Skeletal muscle tissue (tissue), 4 donors: ENCODE measurements around the gene MYO9B. TPM values are rescaled to one million over a fixed set of nuclear protein-coding genes. Genes with fewer than 3 reads are reported as not detected.
"Not testable (repeated sequence)": the region's sequence is repeated elsewhere in the genome, so short reads cannot be mapped to it uniquely, and the experiment has no call there.

Experiments used
- H3K27ac ChIP-seq: one replicate; pipeline ENCODE4 v1.7.0; 2013; ENCODE audit warnings: mild to moderate bottlenecking, low read depth, low read length, inconsistent platforms
- H3K27me3 ChIP-seq, 3 donors: one replicate each; pipeline ENCODE4 v1.7.0; 2013; ENCODE audit warnings: low read length in 3 of 3; ENCODE audit not compliant: control insufficient read depth in 3 of 3, insufficient read depth in 3 of 3
- H3K36me3 ChIP-seq, 3 donors: one replicate each; pipeline ENCODE4 v1.7.0; 2013; ENCODE audit warnings: low read length in 3 of 3; ENCODE audit not compliant: control insufficient read depth in 3 of 3, insufficient read depth in 3 of 3
- H3K4me1 ChIP-seq, 3 donors: one replicate each; pipeline ENCODE4 v1.7.0; 2013; ENCODE audit warnings: low read length in 3 of 3, mild to moderate bottlenecking in 3 of 3; ENCODE audit not compliant: control insufficient read depth in 3 of 3, insufficient read depth in 3 of 3
- H3K4me3 ChIP-seq, 3 donors: one replicate each; pipeline ENCODE4 v1.7.0; 2013; ENCODE audit warnings: low read length in 3 of 3
- H3K9ac ChIP-seq, 3 donors: one replicate each; pipeline ENCODE4 v1.7.0; 2013; ENCODE audit warnings: low read length in 3 of 3, mild to moderate bottlenecking in 3 of 3, moderate library complexity in 2 of 3, low read depth in 1 of 3
- H3K9me3 ChIP-seq, 3 donors: one replicate each; pipeline ENCODE4 v1.7.0; 2013; ENCODE audit warnings: low read length in 3 of 3; ENCODE audit not compliant: control insufficient read depth in 3 of 3
- total RNA-seq: library from RNA; depleted of rRNA; stranded (reverse); fragments of >200 nt; gene quantifications from one replicate; pipeline ENCODE4 v1.2.3, GENCODE V29; 2014
- donor health status: Osteomylitis.

The MYO9B gene
- total RNA-seq, 1 donor from 2014 or later, result 12.5 TPM

GRCh38 chr19:17155251-17155650 is 79.7 kb downstream of the MYO9B start:
- Histone ChIP-seq H3K27me3 (no peaks in the 10 kb centered on the region), H3K27ac (no peak overlapping the region), H3K4me1 (no peaks in the 10 kb centered on the region), H3K9ac (no peak overlapping the region), H3K36me3 (peaks cover 25 to 42% (median 27%) of the 10 kb centered on the region in 3 donors), H3K4me3 (no peak overlapping the region), H3K9me3 (no peaks in the 10 kb centered on the region)

- Histone ChIP-seq H3K4me1 (no peaks in the 10 kb centered on the region), H3K9ac (no peak overlapping the region), H3K4me3 (no peak overlapping the region), H3K9me3 (no peaks in the 10 kb centered on the region), H3K36me3 (peaks cover 27 to 43% (median 27%) of the 10 kb centered on the region in 3 donors), H3K27me3 (no peaks in the 10 kb centered on the region), H3K27ac (no peak overlapping the region)
Measured at GRCh38 chr19:17156296-17156946, 80.8 kb downstream of the MYO9B start.

- H3K36me3 ChIP-seq, result peaks cover 23 to 43% (median 24%) of the 10 kb centered on the region in 3 donors
- no peak overlapping the region for H3K4me3 ChIP-seq
- H3K9ac ChIP-seq, result no peak overlapping the region
- H3K9me3 ChIP-seq, result no peaks in the 10 kb centered on the region
- no peaks in the 10 kb centered on the region for H3K27me3 ChIP-seq
- no peak overlapping the region for H3K27ac ChIP-seq
- no peaks in the 10 kb centered on the region for H3K4me1 ChIP-seq
Measured at GRCh38 chr19:17156947-17157302, 81.3 kb downstream of the MYO9B start.

GRCh38 chr19:17158584-17158983 is 83.0 kb downstream of the MYO9B start:
- Histone ChIP-seq H3K9ac (no peak overlapping the region), H3K4me3 (no peak overlapping the region), H3K9me3 (no peaks in the 10 kb centered on the region), H3K36me3 (peaks cover 29 to 51% (median 33%) of the 10 kb centered on the region in 3 donors), H3K27ac (no peak overlapping the region), H3K27me3 (no peaks in the 10 kb centered on the region), H3K4me1 (no peaks in the 10 kb centered on the region)

GRCh38 chr19:17159466-17160393 is 84.2 kb downstream of the MYO9B start:
- Histone ChIP-seq H3K27ac (no peak overlapping the region), H3K9ac (no peak overlapping the region), H3K4me1 (no peaks in the 10 kb centered on the region), H3K36me3 (peaks cover 20 to 44% (median 31%) of the 10 kb centered on the region in 3 donors), H3K9me3 (no peaks in the 10 kb centered on the region), H3K27me3 (no peaks in the 10 kb centered on the region), H3K4me3 (no peak overlapping the region)

- Histone ChIP-seq H3K9me3 (no peaks in the 10 kb centered on the region), H3K27me3 (no peaks in the 10 kb centered on the region), H3K9ac (no peak overlapping the region), H3K4me1 (no peaks in the 10 kb centered on the region), H3K36me3 (peaks cover 20 to 51% (median 35%) of the 10 kb centered on the region in 3 donors), H3K4me3 (no peak overlapping the region), H3K27ac (no peak overlapping the region)
Measured at GRCh38 chr19:17160908-17161307, 85.3 kb downstream of the MYO9B start.

GRCh38 chr19:17162131-17162530 is 86.6 kb downstream of the MYO9B start:
- H3K4me1 ChIP-seq, H3K27me3 ChIP-seq, H3K9ac ChIP-seq, H3K9me3 ChIP-seq, H3K4me3 ChIP-seq, H3K27ac ChIP-seq: not testable (repeated sequence)
- H3K36me3 ChIP-seq, result peaks cover 18 to 51% (median 39%) of the 10 kb centered on the region in 3 donors

GRCh38 chr19:17162580-17162979 is 87.0 kb downstream of the MYO9B start:
- peaks cover 18 to 50% (median 39%) of the 10 kb centered on the region in 3 donors for H3K36me3 ChIP-seq
- no peak overlapping the region for H3K4me3 ChIP-seq
- H3K27ac ChIP-seq, result no peak overlapping the region
- H3K9me3 ChIP-seq, result no peaks in the 10 kb centered on the region
- no peaks in the 10 kb centered on the region for H3K27me3 ChIP-seq
- no peaks in the 10 kb centered on the region for H3K4me1 ChIP-seq
- no peak overlapping the region for H3K9ac ChIP-seq

- H3K27ac ChIP-seq, result no peak overlapping the region
- H3K9ac ChIP-seq, result no peak overlapping the region
- H3K4me1 ChIP-seq, result no peaks in the 10 kb centered on the region
- no peaks in the 10 kb centered on the region for H3K9me3 ChIP-seq
- peaks cover 24 to 51% (median 45%) of the 10 kb centered on the region in 3 donors for H3K36me3 ChIP-seq
- H3K27me3 ChIP-seq, result no peaks in the 10 kb centered on the region
- H3K4me3 ChIP-seq, result no peak overlapping the region
Measured at GRCh38 chr19:17163652-17164051, 88.1 kb downstream of the MYO9B start.

- H3K9me3 ChIP-seq, result no peaks in the 10 kb centered on the region
- no peaks in the 10 kb centered on the region for H3K4me1 ChIP-seq
- peaks cover 23 to 50% (median 42%) of the 10 kb centered on the region in 3 donors for H3K36me3 ChIP-seq
- no peaks in the 10 kb centered on the region for H3K27me3 ChIP-seq
- no peak overlapping the region for H3K9ac ChIP-seq
- no peak overlapping the region for H3K4me3 ChIP-seq
- no peak overlapping the region for H3K27ac ChIP-seq
Measured at GRCh38 chr19:17164639-17165038, 89.1 kb downstream of the MYO9B start.
